Measurements from ENCODE around the gene ZSCAN21.
"Not testable (repeated sequence)": the region's sequence is repeated elsewhere in the genome, so short reads cannot be mapped to it uniquely, and the experiment has no call there.

The ZSCAN21 gene

GRCh38 chr7:100049441-100050291 lies at the start of gene ZSCAN21:
Gene ZSCAN21 (plus strand): TSS chr7:100049774. CDS start chr7:100057007, 7,233 bp downstream.
- DNase-seq = peak; percentile 62 to 83

- no peak for DNase-seq
Observed at GRCh38 chr7:100000239-100000638, 49.3 kb upstream of the ZSCAN21 start.

- no peak for DNase-seq
Observed at GRCh38 chr7:100003711-100004661, 45.6 kb upstream of the ZSCAN21 start.

- DNase-seq = no peak
Observed at GRCh38 chr7:100007887-100008286, 41.7 kb upstream of the ZSCAN21 start.

GRCh38 chr7:100008525-100008924 lies 41.0 kb upstream of the ZSCAN21 start:
- DNase-seq = no peak

GRCh38 chr7:100009952-100010351 lies 39.6 kb upstream of the ZSCAN21 start:
- not testable (repeated sequence) for DNase-seq

GRCh38 chr7:100010901-100011300 lies 38.7 kb upstream of the ZSCAN21 start:
- no peak for DNase-seq

- no peak for DNase-seq
Observed at GRCh38 chr7:100011516-100011915, 38.1 kb upstream of the ZSCAN21 start.

- DNase-seq = peak in 1 of 2 donors; percentile 16
Observed at GRCh38 chr7:100012385-100013327, 36.9 kb upstream of the ZSCAN21 start.

GRCh38 chr7:100013328-100013676 lies 36.3 kb upstream of the ZSCAN21 start:
- DNase-seq = no peak

GRCh38 chr7:100015232-100016214 lies 34.1 kb upstream of the ZSCAN21 start, which contains the start of gene ZKSCAN1:
Gene ZKSCAN1 (plus strand): TSS chr7:100015596. CDS start chr7:100023507, 7,911 bp downstream.
- DNase-seq = peak; percentile 90 to 94

GRCh38 chr7:100016215-100016901 lies 33.2 kb upstream of the ZSCAN21 start:
- DNase-seq = peak in 1 of 2 donors; percentile 21

- DNase-seq = no peak
Observed at GRCh38 chr7:100017300-100017699, 32.3 kb upstream of the ZSCAN21 start.

GRCh38 chr7:100017875-100018274 lies 31.7 kb upstream of the ZSCAN21 start:
- DNase-seq = no peak

GRCh38 chr7:100019908-100020307 lies 29.7 kb upstream of the ZSCAN21 start:
- DNase-seq = no peak

- DNase-seq = peak; percentile 66 to 75
Observed at GRCh38 chr7:100021297-100021696, 28.3 kb upstream of the ZSCAN21 start.

- DNase-seq = no peak
Observed at GRCh38 chr7:100022621-100023020, 27.0 kb upstream of the ZSCAN21 start.

- DNase-seq = no peak
Observed at GRCh38 chr7:100023526-100023925, 26.0 kb upstream of the ZSCAN21 start.

- no peak for DNase-seq
Observed at GRCh38 chr7:100024020-100024619, 25.5 kb upstream of the ZSCAN21 start.

- no peak for DNase-seq
Observed at GRCh38 chr7:100027197-100027596, 22.4 kb upstream of the ZSCAN21 start.

Data from inflammatory macrophage treated with lipopolysaccharide for 1 hour (primary cell).